Activated CD4-positive, alpha-beta T cell treated with anti-CD3 and anti-CD28 coated beads for 24 hours (primary cell): ENCODE results near the gene LAMC3.
A peak's percentile ranks its signal among the peaks of the same experiment; 100 is the strongest.

Experiments
- DNase-seq, 2 donors: peaks; one replicate each; pipeline ENCODE4 v3.0.0-alpha.2; 2020; ENCODE audit warnings: low read depth in 2 of 2

The LAMC3 gene

GRCh38 chr9:131117121-131117761 is 108.3 kb downstream of the LAMC3 start:
- DNase-seq, result no peak

DNA sequence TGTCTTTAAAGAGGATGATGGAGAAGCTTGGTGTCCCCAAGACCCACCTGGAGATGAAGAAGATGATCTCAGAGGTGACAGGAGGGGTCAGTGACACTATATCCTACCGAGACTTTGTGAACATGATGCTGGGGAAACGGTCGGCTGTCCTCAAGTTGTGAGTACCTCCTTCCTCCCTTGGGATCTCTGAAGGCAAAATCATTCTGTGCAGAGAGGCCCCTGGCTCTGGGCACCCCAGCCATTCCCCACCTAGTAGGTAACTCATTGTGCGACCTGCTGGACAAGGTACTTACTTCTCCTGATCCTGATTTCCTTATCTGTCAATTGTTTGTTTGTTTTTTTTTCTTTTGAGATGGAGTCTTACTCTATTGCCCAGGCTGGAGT is 108.8 kb downstream of the LAMC3 start:
- no peak for DNase-seq

DNA sequence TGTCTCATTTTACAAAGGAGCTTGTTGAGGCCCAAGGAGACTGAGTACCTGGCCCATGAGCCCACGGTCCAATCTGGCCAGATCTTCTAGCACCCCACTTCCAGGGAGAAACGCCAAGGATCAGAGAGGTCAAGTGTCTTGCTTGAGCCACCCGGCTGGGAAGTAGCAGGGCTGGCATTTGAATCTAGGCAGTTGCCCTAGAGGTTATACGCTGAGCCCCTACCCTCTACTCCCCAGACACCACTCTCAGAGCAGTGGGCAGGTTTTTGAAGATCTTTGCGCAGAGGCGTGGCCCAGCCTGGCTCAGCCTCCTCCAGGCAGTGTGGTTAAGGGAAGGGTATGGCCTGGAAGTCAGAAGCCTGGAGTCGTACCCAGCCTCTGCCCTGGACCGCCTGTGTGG is 110.6 kb downstream of the LAMC3 start:
- DNase-seq, result no peak

DNA sequence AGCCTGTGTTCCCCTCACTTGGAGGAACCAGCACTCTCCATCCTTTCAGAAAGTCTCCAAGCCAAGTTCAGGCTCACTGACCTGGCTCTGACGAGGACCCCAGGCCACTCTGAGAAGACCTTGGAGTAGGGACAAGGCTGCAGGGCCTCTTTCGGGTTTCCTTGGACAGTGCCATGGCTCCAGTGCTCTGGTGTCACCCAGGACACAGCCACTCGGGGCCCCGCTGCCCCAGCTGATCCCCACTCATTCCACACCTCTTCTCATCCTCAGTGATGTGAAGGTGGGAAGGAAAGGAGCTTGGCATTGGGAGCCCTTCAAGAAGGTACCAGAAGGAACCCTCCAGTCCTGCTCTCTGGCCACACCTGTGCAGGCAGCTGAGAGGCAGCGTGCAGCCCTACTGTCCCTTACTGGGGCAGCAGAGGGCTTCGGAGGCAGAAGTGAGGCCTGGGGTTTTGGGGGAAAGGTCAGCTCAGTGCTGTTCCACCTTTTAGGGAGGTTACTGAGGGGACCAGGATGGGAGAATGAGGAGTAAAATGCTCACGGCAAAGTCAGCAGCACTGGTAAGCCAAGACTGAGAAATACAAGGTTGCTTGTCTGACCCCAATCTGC is 111.8 kb downstream of the LAMC3 start:
- DNase-seq, result no peak

DNA sequence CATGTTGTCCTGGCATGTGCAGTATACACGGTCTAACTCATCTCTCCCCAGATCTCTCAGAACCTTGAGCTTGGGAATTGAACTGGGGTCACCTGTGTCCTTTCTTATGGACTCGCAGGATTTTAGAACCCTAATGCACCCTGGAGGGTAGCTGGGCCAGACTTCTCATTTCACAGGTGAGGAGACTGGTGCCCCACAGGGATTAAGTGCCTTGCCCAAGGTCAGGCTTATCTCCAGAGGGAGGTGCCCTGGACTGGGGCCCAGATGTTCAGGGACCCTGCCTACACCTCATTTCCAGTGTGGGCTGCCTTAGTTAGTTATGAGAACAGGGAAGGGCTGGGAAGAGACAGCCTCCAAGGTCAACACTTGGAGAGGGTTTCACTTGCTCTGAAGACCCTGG is 112.4 kb downstream of the LAMC3 start:
- no peak for DNase-seq

DNA sequence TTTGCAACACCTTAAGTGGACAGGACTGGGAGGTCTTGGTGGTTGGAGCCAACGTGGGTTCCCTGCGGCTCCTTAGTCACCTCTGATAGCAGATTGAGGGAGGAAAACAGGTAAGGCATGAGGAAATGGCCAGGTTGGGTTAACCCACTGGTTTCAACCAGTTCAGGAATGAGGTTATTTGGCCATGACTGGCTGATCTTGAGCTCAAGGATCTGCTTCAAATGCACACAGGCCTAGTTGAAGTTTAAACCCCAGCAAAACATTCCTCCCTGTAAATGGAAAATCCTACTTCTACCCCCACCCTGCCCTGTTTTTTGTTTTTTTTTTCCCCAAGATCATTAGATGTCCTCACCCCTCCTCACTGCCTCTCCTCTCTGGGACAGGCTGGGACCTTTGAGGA is 113.2 kb downstream of the LAMC3 start:
- DNase-seq, result no peak

GRCh38 chr9:131125038-131125287 is 116.0 kb downstream of the LAMC3 start:
- DNase-seq, result no peak

DNA sequence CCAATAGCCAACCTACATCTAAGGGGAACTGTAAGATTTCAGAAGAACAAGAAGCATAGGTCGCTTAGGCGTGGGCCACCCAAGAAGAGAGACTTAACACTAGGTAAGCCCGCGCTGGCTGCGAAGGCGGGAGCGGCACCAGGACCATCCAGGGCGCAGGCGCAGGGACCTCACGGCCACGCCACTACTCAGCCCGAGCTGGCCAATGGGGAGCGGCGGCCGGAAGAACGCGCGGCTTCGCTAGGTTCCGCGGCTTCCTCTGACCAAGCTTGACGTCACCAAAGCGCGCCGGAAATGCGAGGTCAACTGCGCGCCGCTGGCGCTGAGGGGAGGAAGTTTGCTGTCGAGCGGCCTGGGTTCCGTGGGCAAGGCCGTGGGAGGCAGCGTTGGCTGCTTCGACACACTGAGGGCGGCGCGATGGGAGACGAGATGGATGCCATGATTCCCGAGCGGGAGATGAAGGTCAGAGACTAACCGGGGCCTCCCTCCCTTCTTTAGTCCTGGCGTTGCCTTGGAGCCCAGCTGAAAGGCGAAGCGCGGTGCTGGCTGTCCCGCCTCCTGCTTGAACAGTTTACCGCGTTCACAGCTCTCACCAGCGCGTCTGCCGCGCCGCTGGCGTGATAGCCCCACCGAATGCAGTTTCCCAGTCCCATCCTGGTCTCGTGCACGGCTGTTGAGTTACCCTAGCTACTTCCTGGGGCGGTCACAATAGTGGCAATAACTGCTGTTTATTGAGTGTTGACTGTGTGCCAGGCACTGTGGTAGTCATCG is 116.5 kb downstream of the LAMC3 start, which contains the start of gene NUP214:
NUP214 (plus strand) TSS at position 299 of the 771 bp plus-strand sequence; CDS start at position 418, 119 bp downstream.
- DNase-seq, result peak; percentile 98 to 100

- DNase-seq, result no peak
These were observed 117.1 kb downstream of the LAMC3 start for GRCh38 chr9:131126059-131126426.

DNA sequence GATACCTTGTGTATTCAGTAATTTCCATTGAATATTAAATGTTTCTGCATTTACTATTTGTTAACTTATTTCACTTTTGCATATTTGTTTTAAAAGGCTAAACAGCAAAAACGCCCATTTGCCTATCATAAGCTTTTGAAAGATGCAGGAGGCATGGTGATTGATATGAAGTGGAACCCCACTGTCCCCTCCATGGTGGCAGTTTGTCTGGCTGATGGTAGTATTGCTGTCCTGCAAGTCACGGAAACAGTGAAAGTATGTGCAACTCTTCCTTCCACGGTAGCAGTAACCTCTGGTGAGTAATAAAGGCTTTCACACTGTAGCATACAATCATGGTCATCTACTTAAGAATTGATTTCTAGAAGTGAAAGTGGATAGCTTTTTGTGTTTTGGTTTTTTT is 120.2 kb downstream of the LAMC3 start:
- no peak for DNase-seq

GRCh38 chr9:131138676-131139075 is 129.7 kb downstream of the LAMC3 start:
- DNase-seq, result no peak

DNA sequence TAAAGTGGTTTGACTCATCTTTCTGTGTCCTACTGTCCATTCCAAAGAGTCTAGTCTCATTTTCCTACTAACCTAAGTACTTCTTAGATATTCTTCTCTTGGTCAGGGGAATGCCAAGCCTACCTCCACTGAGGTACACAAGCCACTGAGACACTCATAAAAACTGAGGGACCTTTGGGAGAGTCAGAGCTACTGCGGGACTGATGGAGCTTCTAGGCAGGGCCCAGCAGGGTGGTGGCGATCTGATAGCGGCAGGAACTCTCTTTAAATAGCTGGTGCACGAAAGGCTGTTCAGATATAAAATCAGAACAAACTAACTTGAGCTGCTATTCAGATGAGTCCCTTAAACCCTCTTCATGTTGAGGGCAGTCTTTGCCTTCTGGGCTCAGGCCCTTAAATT is 131.1 kb downstream of the LAMC3 start:
- DNase-seq, result no peak

GRCh38 chr9:131140550-131140949 is 131.6 kb downstream of the LAMC3 start:
- DNase-seq, result no peak

DNA sequence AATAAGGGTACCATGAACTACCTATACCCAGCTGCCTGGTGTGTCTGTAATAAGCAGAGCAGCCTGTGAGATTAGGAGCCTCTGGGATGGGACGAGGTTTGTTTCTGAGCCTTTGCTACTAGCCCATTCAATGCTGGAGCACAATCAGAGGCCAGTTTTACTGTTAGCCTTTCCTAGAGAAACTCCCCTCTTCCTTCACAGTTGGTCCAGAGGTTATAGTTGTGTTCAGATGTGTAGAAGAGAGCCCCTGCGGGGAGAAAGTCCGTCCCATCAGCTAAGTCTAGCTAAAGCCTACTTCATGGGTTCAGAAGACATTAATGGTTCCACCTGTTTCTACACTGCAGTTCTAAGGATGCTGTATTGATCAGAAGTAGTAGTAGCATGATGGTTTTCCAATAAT is 133.2 kb downstream of the LAMC3 start:
- DNase-seq, result no peak
